SHP77 (cell line): ENCODE data around the gene UBE2J2.
A peak's percentile ranks its signal among the peaks of the same experiment; 100 is the strongest.
"Not testable (repeated sequence)": the region's sequence is repeated elsewhere in the genome, so short reads cannot be mapped to it uniquely, and the experiment has no call there.

ENCODE experiments used
- DNase-seq, 2 experiments: peaks; one replicate each; lab custom pipeline; 2025; lab: John Stamatoyannopoulos, UW

UBE2J2 gene

GRCh38 chr1:1255611-1256010 is 18.0 kb downstream of the UBE2J2 start:
- DNase-seq, result no peak

- no peak for DNase-seq
Measured at GRCh38 chr1:1255078-1255477, 18.6 kb downstream of the UBE2J2 start.

- no peak for DNase-seq
Measured at GRCh38 chr1:1254667-1254998, 19.0 kb downstream of the UBE2J2 start.

GRCh38 chr1:1253972-1254666 is 19.5 kb downstream of the UBE2J2 start:
- no peak for DNase-seq

- DNase-seq, result no peak
Measured at GRCh38 chr1:1253314-1253713, 20.3 kb downstream of the UBE2J2 start.

- peak; percentile 26 to 47 for DNase-seq
Measured at GRCh38 chr1:1250786-1251284, 22.8 kb downstream of the UBE2J2 start.

- DNase-seq, result not testable (repeated sequence)
Measured at GRCh38 chr1:1248009-1248913, 25.4 kb downstream of the UBE2J2 start.

- no peak for DNase-seq
Measured at GRCh38 chr1:1247341-1247913, 26.2 kb downstream of the UBE2J2 start.

- no peak for DNase-seq
Measured at GRCh38 chr1:1246577-1247340, 26.9 kb downstream of the UBE2J2 start, which contains the start of gene C1QTNF12. Gene C1QTNF12 (minus strand): TSS chr1:1246722. CDS start chr1:1246690, 32 bp downstream.

GRCh38 chr1:1245817-1246576 is 27.7 kb downstream of the UBE2J2 start:
- no peak for DNase-seq

GRCh38 chr1:1245178-1245816 is 28.4 kb downstream of the UBE2J2 start:
- no peak for DNase-seq

GRCh38 chr1:1244192-1244811 is 29.4 kb downstream of the UBE2J2 start:
- DNase-seq, result no peak

- no peak for DNase-seq
Measured at GRCh38 chr1:1243807-1244191, 29.9 kb downstream of the UBE2J2 start.

GRCh38 chr1:1243266-1243660 is 30.4 kb downstream of the UBE2J2 start:
- DNase-seq, result no peak

GRCh38 chr1:1242461-1243265 is 31.0 kb downstream of the UBE2J2 start:
- no peak for DNase-seq

- no peak for DNase-seq
Measured at GRCh38 chr1:1241588-1242219, 31.9 kb downstream of the UBE2J2 start.

GRCh38 chr1:1240822-1241587 is 32.6 kb downstream of the UBE2J2 start:
- no peak for DNase-seq

GRCh38 chr1:1240348-1240732 is 33.3 kb downstream of the UBE2J2 start:
- no peak for DNase-seq
